NCI-H1048 (cell line): ENCODE measurements around the gene HOOK1.
"Not testable (repeated sequence)": the region's sequence is repeated elsewhere in the genome, so short reads cannot be mapped to it uniquely, and the experiment has no call there.

Source experiments
- DNase-seq: peaks from one replicate; lab custom pipeline; 2025; lab: John Stamatoyannopoulos, UW

The HOOK1 gene

GRCh38 chr1:59819566-59820438, 5.1 kb downstream of the HOOK1 start:
- DNase-seq, result no peak

- DNase-seq, result no peak
These were observed 12.4 kb downstream of the HOOK1 start for GRCh38 chr1:59827055-59827643.

GRCh38 chr1:59828160-59828559, 13.4 kb downstream of the HOOK1 start:
- DNase-seq, result no peak

GRCh38 chr1:59831529-59831928, 16.8 kb downstream of the HOOK1 start:
- DNase-seq, result no peak

DNA sequence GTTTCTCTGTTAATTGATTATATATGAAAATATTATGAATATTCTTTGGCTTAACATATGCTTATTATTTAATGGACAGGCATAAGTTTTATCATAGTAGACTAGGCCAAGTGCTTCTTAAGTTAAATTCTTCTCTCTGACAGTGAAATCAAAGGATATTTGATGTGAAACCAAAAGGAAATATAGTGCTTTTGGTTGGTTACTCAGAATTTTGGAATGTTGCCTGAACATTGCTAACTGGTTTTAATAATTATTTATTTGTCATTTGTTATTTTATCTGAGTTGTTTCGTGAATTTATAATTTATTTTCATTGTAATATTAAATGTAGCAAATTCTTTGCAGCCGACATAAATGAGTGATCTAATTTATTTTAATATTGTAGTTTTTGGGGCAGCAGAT, 18.3 kb downstream of the HOOK1 start:
- DNase-seq, result no peak

GRCh38 chr1:59833991-59834390, 19.2 kb downstream of the HOOK1 start:
- DNase-seq, result no peak

DNA sequence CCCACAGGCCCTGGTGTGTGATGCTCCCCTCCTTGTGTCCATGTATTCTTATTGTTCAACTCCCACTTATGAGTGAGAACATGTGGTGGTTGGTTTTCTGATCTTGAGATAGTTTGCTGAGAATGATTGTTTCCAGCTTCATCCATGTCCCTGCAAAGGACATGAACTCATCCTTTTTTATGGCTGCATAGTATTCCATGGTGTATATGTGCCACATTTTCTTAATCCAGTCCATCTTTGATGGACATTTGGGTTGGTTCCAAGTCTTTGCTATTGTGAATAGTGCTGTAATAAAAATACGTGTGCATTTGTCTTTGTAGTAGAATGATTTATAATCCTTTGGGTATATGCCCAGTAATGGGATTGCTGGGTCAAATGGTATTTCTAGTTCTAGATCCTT, 23.1 kb downstream of the HOOK1 start:
- DNase-seq, result not testable (repeated sequence)

DNA sequence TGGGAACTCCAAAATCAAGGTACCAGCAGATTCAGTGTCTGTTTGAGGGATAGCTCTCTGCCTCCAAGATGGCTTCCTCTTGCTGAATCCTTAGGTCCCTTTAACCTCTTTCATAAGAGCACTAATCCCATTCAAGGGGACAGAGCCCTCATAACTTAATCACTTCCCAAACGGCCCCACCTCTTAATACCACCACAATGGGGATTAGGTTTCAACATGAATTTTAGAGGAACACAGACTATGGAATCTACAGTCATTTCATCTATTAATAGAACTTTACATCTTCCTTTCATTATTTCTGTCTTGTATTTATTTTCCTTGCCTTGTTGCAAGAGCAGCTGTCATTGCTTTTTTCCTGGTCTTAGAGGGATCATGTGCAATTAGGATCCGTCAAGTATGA, 30.3 kb downstream of the HOOK1 start:
- no peak for DNase-seq

- no peak for DNase-seq
These were observed 31.6 kb downstream of the HOOK1 start for GRCh38 chr1:59846209-59846894.

GRCh38 chr1:59846895-59847282, 32.1 kb downstream of the HOOK1 start:
- no peak for DNase-seq

GRCh38 chr1:59852117-59852516, 37.4 kb downstream of the HOOK1 start:
- no peak for DNase-seq

DNA sequence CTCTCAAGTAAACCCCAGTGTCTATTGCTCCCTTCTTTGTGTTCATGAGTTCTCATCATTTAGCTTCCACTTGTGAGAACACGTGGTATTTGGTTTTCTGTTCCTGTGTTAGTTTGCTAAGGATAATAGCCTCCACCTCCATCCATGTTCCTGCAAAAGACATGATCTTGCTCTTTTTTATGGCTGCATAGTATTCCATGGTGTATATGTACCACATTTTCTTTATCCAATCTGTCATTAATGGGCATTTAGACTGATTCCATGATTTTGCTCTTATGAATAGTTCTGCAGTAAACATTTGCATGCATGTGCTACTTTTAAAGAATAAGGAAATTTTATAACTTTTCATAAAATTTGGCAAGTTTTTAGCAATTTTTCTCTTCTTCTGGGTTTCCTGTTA, 40.5 kb downstream of the HOOK1 start:
- DNase-seq, result not testable (repeated sequence)

- no peak for DNase-seq
These were observed 42.1 kb downstream of the HOOK1 start for GRCh38 chr1:59856725-59857338.

GRCh38 chr1:59857679-59858354, 43.1 kb downstream of the HOOK1 start:
- DNase-seq, result no peak

- DNase-seq, result no peak
These were observed 51.7 kb downstream of the HOOK1 start for GRCh38 chr1:59866462-59866861.

GRCh38 chr1:59871746-59872145, 57.0 kb downstream of the HOOK1 start:
- no peak for DNase-seq

- DNase-seq, result no peak
These were observed 62.4 kb downstream of the HOOK1 start for GRCh38 chr1:59877108-59877682.

GRCh38 chr1:59878370-59878769, 63.6 kb downstream of the HOOK1 start:
- no peak for DNase-seq

- no peak for DNase-seq
These were observed 64.8 kb downstream of the HOOK1 start for GRCh38 chr1:59879574-59879973.

DNA sequence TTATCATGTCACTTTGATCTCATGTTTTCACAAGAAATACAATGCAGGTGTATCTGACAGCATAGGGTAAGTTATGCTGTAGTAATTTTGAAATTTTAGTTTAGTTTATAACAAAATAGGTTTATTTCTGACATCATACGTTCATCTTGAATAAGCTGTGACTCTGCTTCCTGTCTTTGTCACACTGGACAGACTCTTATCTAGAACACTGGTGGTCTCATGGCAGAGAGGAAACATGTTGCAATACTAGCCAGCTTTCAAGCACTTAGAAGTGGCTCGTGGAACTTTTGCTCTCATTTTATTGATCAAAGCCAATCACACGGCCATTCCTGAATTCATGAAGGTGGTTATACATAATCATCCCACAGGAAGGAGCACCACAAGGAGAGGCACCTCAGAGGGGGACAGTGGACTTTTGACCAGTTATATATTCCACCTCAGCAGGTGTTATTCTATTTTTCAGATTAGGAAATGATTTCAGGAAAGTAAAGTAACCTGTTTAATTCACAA, 65.3 kb downstream of the HOOK1 start:
- no peak for DNase-seq

DNA sequence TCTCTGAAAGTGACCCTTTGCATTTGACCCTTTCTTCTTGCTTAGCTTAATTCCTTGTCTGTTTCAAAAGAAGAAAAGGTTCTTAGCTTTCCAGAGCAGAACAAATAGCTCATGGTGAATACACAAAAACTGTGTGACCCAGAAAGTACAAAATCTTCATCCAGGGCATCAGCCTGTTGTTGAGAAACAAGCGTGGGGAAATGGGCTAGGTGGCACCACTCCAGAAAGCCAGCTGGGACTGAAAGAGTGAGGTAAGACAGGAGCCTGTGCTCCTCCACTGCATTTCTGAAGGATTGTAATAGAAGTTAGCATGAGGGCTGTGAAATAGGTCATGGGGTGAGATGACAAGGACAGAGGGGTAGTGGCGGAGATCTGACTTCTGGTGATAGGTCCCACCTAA, 66.0 kb downstream of the HOOK1 start:
- no peak for DNase-seq
